BE2C (cell line): ENCODE data around the gene TBX15.

ENCODE experiments used
- DNase-seq: peaks from one replicate; pipeline ENCODE4 v3.0.0-alpha.2; 2020
- H3K27me3 ChIP-seq: fragments of 250-450 bp; sonication (Bioruptor Pico); 2 replicates; pipeline ENCODE4 v1.5.1; 2020; ENCODE audit warnings: mild to moderate bottlenecking
- H3K36me3 ChIP-seq: fragments of 250-450 bp; sonication (Bioruptor Pico); 2 replicates; pipeline ENCODE4 v1.5.1; 2020; ENCODE audit warnings: mild to moderate bottlenecking
- H3K4me1 ChIP-seq: fragments of 250-450 bp; sonication (Bioruptor Pico); 2 replicates; pipeline ENCODE4 v1.5.1; 2020
- H3K4me3 ChIP-seq: 2 replicates; pipeline ENCODE4 v1.5.1; 2011; ENCODE audit warnings: low read depth, low read length
- H3K9me3 ChIP-seq: fragments of 250-450 bp; sonication (Bioruptor Pico); 2 replicates; pipeline ENCODE4 v1.5.1; 2020
- CTCF ChIP-seq: IDR thresholded peaks from 2 replicates; pipeline ENCODE4 v1.5.1; 2012; ENCODE audit warnings: mild to moderate bottlenecking, low read depth, low read length

Gene TBX15

GRCh38 chr1:118871582-118872171 lies 116.5 kb downstream of the TBX15 start:
- Histone ChIP-seq H3K27me3 (no peaks in the 10 kb centered on the region), H3K4me1 (no peaks in the 10 kb centered on the region), H3K4me3 (no peak overlapping the region), H3K36me3 (no peaks in the 10 kb centered on the region), H3K9me3 (no peaks in the 10 kb centered on the region)
- DNase-seq: no peak
- no peak for TF ChIP-seq CTCF

- H3K9me3 ChIP-seq: no peaks in the 10 kb centered on the region
Observed at GRCh38 chr1:118868387-118868786, 119.8 kb downstream of the TBX15 start.

GRCh38 chr1:118866330-118866729 lies 121.8 kb downstream of the TBX15 start:
- Histone ChIP-seq H3K9me3 (no peaks in the 10 kb centered on the region), H3K36me3 (no peaks in the 10 kb centered on the region), H3K27me3 (no peaks in the 10 kb centered on the region), H3K4me1 (no peaks in the 10 kb centered on the region), H3K4me3 (no peak overlapping the region)
- no peak for TF ChIP-seq CTCF
- DNase-seq: no peak

More at GRCh38 chr1:118868387-118868786, 119.8 kb downstream of the TBX15 start:
- Histone ChIP-seq H3K4me1 (no peaks in the 10 kb centered on the region), H3K4me3 (no peak overlapping the region), H3K36me3 (no peaks in the 10 kb centered on the region), H3K27me3 (no peaks in the 10 kb centered on the region)
- DNase-seq: no peak
- no peak for TF ChIP-seq CTCF

GRCh38 chr1:118863688-118864087 lies 124.5 kb downstream of the TBX15 start:
- no peaks in the 10 kb centered on the region for H3K27me3 ChIP-seq
- no peak for TF ChIP-seq CTCF
- H3K4me3 ChIP-seq: no peak overlapping the region
- DNase-seq: no peak
- no peaks in the 10 kb centered on the region for H3K4me1 ChIP-seq
- no peaks in the 10 kb centered on the region for H3K36me3 ChIP-seq
- no peaks in the 10 kb centered on the region for H3K9me3 ChIP-seq

GRCh38 chr1:118862755-118863154 lies 125.4 kb downstream of the TBX15 start:
- Histone ChIP-seq H3K4me3 (no peak overlapping the region), H3K4me1 (no peaks in the 10 kb centered on the region), H3K36me3 (no peaks in the 10 kb centered on the region), H3K9me3 (no peaks in the 10 kb centered on the region), H3K27me3 (no peaks in the 10 kb centered on the region)
- TF ChIP-seq CTCF: no peak
- no peak for DNase-seq

- Histone ChIP-seq H3K36me3 (no peaks in the 10 kb centered on the region), H3K9me3 (no peaks in the 10 kb centered on the region), H3K27me3 (no peaks in the 10 kb centered on the region), H3K4me1 (no peaks in the 10 kb centered on the region), H3K4me3 (no peak overlapping the region)
- TF ChIP-seq CTCF: no peak
- no peak for DNase-seq
Observed at GRCh38 chr1:118861216-118861615, 126.9 kb downstream of the TBX15 start.
